Caco-2 (cell line): ENCODE measurements around the gene KCNG4. TPM values are rescaled to one million over a fixed set of nuclear protein-coding genes. Genes with fewer than 3 reads are reported as not detected.
"Not testable (repeated sequence)": the region's sequence is repeated elsewhere in the genome, so short reads cannot be mapped to it uniquely, and the experiment has no call there.

ENCODE experiments used
- BruUV-seq: library from RNA; stranded (reverse); fragments of 400-500 nt; replicated peaks from 2 replicates; lab custom pipeline; 2021; lab: Mats Ljungman, UMichigan
- CTCF ChIA-PET: fragments of 300-600 bp; sonication (Branson Sonifier 250); formaldehyde crosslinking; loops from one replicate; lab custom pipeline; 2022; ENCODE audit warnings: antibody characterized with exemption; lab: Charles Lee
- POLR2A ChIA-PET: fragments of 300-600 bp; sonication (Branson Sonifier 250); formaldehyde crosslinking; loops from one replicate; lab custom pipeline; 2022; ENCODE audit warnings: antibody characterized with exemption; lab: Charles Lee
- DNase-seq, 2 experiments: peaks; one replicate each; pipeline versions ENCODE4 v3.0.0 to v3.0.0-alpha.2; 2020 to 2022
- H3K27me3 ChIP-seq: replicated peaks from 2 replicates; pipeline ENCODE4 v1.6.0; 2011; ENCODE audit warnings: low read length; ENCODE audit not compliant: control insufficient read depth, insufficient read depth
- H3K36me3 ChIP-seq: 2 replicates; pipeline ENCODE4 v1.5.1; 2011; ENCODE audit warnings: low read length; ENCODE audit not compliant: control insufficient read depth, insufficient read depth
- H3K4me1 ChIP-seq: fragments of 250-450 bp; sonication (Bioruptor Pico); 2 replicates; pipeline ENCODE4 v1.5.1; 2020; ENCODE audit warnings: mild to moderate bottlenecking
- H3K4me3 ChIP-seq: 2 replicates; pipeline ENCODE4 v1.5.1; 2011; ENCODE audit warnings: low read depth, mild to moderate bottlenecking, control low read depth, low read length
- H3K9me3 ChIP-seq: fragments of 250-450 bp; sonication (Bioruptor Pico); 2 replicates; pipeline ENCODE4 v1.5.1; 2020; ENCODE audit warnings: mild to moderate bottlenecking, moderate library complexity
- H3K27ac Mint-ChIP-seq: one replicate; pipeline ENCODE4 v1.8.0; 2022; ENCODE audit warnings: mixed read lengths; ENCODE audit not compliant: unreplicated experiment
- H3K27me3 Mint-ChIP-seq: one replicate; pipeline ENCODE4 v1.8.0; 2022; ENCODE audit warnings: mixed read lengths; ENCODE audit not compliant: insufficient read depth, unreplicated experiment
- H3K36me3 Mint-ChIP-seq: one replicate; pipeline ENCODE4 v1.8.0; 2022; ENCODE audit warnings: mild to moderate bottlenecking, mixed read lengths; ENCODE audit not compliant: insufficient read depth, unreplicated experiment
- H3K4me1 Mint-ChIP-seq: one replicate; pipeline ENCODE4 v1.8.0; 2022; ENCODE audit warnings: low read depth, mixed read lengths; ENCODE audit not compliant: unreplicated experiment
- H3K4me3 Mint-ChIP-seq: one replicate; pipeline ENCODE4 v1.8.0; 2022; ENCODE audit warnings: mild to moderate bottlenecking, moderate library complexity, mixed read lengths; ENCODE audit not compliant: unreplicated experiment
- H3K9me3 Mint-ChIP-seq: one replicate; pipeline ENCODE4 v1.8.0; 2022; ENCODE audit warnings: mixed read lengths; ENCODE audit not compliant: unreplicated experiment
- intact Hi-C: fragments of 100-400 bp; cut with micrococcal nuclease; formaldehyde crosslinking; loops from one replicate; pipeline ENCODE4 v1.10.0; 2022; ENCODE audit not compliant: unreplicated experiment
- total RNA-seq: library from RNA; stranded (reverse); gene quantifications from 2 replicates; pipeline ENCODE4 v1.2.3, GENCODE V29; 2022
- TF ChIP-seq, protein P1 (sequence below), 2 experiments: fragments of 200-600 bp in 1 of 2; IDR thresholded peaks; 1 replicate in 1 of 2; 2 replicates in 1 of 2; pipeline versions ENCODE4 v1.5.1 to v1.8.0; 2011 to 2022; ENCODE audit warnings: antibody characterized with exemption in 1 of 2, control low read depth in 1 of 2, inconsistent platforms in 1 of 2, low read depth in 1 of 2, low read length in 1 of 2, mild to moderate bottlenecking in 1 of 2, moderate library complexity in 1 of 2; ENCODE audit not compliant: insufficient read depth in 1 of 2, severe bottlenecking in 1 of 2, unreplicated experiment in 1 of 2

Gene KCNG4
- total RNA-seq, 1 experiment from 2014 or later = not detected

DNA sequence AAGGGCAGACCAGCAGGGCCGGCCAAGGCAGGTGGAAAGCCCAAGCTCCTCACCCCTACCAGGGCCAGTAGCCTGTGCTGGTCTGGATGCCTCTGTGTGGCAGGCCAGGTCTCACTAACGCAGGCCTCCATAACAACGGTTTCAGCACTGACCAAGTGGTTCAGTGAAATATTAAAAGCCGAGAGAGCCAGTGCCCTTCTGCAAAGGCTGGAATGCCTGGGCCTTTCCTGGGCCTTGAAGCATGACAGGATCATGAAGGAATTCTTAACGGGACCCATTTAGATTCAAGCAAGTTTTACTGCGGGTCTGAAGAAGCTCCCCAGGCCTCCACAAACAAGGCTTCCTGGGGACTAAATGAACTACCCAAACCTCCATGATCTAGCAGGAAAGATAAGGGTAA lies 32.6 kb downstream of the KCNG4 start:
- no peaks in the 10 kb centered on the region for H3K4me1 Mint-ChIP-seq
- intact Hi-C loops = no loop called here
- no peaks in the 10 kb centered on the region for H3K4me1 ChIP-seq
- no peaks in the 10 kb centered on the region for H3K36me3 Mint-ChIP-seq
- no peaks in the 10 kb centered on the region for H3K27me3 Mint-ChIP-seq
- H3K9me3 ChIP-seq = peaks cover 7% of the 10 kb centered on the region; the same call in 1 of the 2 replicates
- DNase-seq = no peak
- H3K9me3 Mint-ChIP-seq = no peaks in the 10 kb centered on the region
- no peak overlapping the region for H3K4me3 Mint-ChIP-seq
- no peaks in the 10 kb centered on the region for H3K27me3 ChIP-seq
- CTCF ChIA-PET = interaction anchor here (0.7 to 1.7 kb wide), 2 partner anchors 20 to 39 kb away, joined by 3 to 5 read pairs; partner anchors contain the start of gene TAF1C
- POLR2A ChIA-PET = no interaction called here
- no peak overlapping the region for H3K27ac Mint-ChIP-seq
- TF ChIP-seq, protein P1, sequence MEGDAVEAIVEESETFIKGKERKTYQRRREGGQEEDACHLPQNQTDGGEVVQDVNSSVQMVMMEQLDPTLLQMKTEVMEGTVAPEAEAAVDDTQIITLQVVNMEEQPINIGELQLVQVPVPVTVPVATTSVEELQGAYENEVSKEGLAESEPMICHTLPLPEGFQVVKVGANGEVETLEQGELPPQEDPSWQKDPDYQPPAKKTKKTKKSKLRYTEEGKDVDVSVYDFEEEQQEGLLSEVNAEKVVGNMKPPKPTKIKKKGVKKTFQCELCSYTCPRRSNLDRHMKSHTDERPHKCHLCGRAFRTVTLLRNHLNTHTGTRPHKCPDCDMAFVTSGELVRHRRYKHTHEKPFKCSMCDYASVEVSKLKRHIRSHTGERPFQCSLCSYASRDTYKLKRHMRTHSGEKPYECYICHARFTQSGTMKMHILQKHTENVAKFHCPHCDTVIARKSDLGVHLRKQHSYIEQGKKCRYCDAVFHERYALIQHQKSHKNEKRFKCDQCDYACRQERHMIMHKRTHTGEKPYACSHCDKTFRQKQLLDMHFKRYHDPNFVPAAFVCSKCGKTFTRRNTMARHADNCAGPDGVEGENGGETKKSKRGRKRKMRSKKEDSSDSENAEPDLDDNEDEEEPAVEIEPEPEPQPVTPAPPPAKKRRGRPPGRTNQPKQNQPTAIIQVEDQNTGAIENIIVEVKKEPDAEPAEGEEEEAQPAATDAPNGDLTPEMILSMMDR (IDR thresholded peaks at IDR 0.05; ENCODE audit: insufficient read depth in 1 of 2, low read depth in 1 of 2, low read length in 1 of 2, severe bottlenecking in 1 of 2, unreplicated experiment in 1 of 2) = no peak
- BruUV-seq = no TSS peak
- H3K36me3 ChIP-seq = no peaks in the 10 kb centered on the region
- H3K4me3 ChIP-seq = no peak overlapping the region

DNA sequence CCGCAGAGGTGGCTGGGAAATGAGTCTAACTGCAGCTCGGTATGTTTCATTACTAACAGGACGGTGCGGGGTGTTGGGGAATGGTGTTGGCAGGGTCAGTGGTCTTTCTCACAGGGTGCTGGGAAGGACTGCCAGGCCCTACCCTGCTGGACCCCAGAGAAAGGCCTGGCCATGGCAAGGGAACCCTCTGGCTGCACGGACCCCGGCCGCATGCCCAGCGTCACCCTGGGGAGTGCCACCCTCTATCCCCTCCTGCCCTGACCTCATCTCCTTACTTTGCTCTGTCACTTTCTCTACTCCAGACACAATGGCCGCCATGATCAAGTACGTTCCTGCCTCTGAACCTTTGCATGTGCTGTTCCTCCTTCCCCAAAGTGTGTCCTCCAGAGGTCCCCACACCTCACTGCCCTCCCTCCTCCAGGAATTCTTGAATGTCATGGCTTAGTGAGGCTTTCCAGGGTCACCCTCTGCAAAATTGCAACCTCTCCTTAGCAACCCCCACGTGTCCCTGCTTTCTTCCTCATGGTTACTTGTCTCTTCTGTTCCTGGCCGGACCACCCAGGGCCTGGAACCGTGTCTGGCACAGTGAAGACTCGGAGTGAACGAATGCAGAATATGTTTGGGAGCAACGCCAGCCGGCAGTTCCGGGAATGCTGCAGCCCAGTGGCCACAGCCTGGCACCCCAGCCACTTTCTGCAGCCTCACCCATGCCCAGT lies 33.7 kb downstream of the KCNG4 start:
- intact Hi-C loops = no loop called here
- POLR2A ChIA-PET = no interaction called here
- Mint-ChIP-seq H3K4me1 (no peaks in the 10 kb centered on the region), H3K9me3 (no peaks in the 10 kb centered on the region), H3K36me3 (no peaks in the 10 kb centered on the region), H3K27ac (no peak overlapping the region), H3K4me3 (no peak overlapping the region), H3K27me3 (no peaks in the 10 kb centered on the region)
- no TSS peak for BruUV-seq
- H3K9me3 ChIP-seq = peaks cover 7% of the 10 kb centered on the region; the same call in 1 of the 2 replicates
- no peaks in the 10 kb centered on the region for H3K36me3 ChIP-seq
- H3K4me1 ChIP-seq = no peaks in the 10 kb centered on the region
- TF ChIP-seq, protein P1 (IDR thresholded peaks at IDR 0.05; ENCODE audit: insufficient read depth in 1 of 2, low read depth in 1 of 2, low read length in 1 of 2, severe bottlenecking in 1 of 2, unreplicated experiment in 1 of 2) = no peak
- CTCF ChIA-PET = no interaction called here
- no peaks in the 10 kb centered on the region for H3K27me3 ChIP-seq
- DNase-seq = no peak
- H3K4me3 ChIP-seq = no peak overlapping the region

DNA sequence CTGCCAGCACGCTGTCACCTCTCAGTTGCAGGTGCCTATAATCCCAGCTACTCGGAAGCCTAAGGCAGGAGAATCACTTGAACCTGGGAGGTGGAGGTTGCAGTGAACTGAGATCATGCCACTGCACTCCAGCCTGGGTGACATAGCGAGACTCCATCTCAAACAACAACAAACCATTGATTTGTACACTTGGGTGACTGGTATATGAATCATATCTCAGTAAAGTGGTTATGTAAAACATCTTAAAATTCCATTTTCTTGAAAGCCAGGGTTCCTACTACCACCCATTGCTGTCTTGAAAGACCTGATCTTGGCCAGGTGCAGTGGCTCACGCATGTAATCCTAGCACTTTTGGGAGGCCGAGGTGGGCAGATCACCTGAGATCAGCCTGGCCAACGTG lies 34.7 kb downstream of the KCNG4 start:
- H3K4me3 ChIP-seq, POLR2A ChIA-PET, H3K27ac Mint-ChIP-seq, H3K9me3 Mint-ChIP-seq, BruUV-seq, H3K4me1 Mint-ChIP-seq, H3K36me3 Mint-ChIP-seq, H3K36me3 ChIP-seq, H3K4me1 ChIP-seq, H3K9me3 ChIP-seq, H3K27me3 ChIP-seq, CTCF ChIA-PET, H3K27me3 Mint-ChIP-seq, intact Hi-C loops, H3K4me3 Mint-ChIP-seq, DNase-seq: not testable (repeated sequence)

DNA sequence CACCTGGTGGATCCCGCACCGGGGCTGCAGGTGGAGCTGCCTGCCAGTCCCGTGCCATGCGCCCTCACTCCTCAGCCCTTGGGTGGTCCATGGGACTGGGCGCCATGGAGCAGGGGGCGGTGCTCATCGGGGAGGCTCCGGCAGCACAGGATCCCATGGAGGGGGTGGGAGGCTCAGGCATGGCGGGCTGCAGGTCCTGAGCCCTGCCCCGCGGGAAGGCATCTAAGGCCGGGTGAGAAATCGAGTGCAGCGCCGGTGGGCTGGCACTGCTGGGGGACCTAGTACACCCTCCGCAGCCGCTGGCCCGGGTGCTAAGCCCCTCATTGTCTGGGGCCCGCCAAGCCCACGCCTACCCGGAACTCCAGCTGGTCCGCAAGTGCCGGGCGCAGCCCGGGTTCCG lies 35.3 kb downstream of the KCNG4 start:
- intact Hi-C loops, H3K4me1 ChIP-seq, H3K27me3 Mint-ChIP-seq, POLR2A ChIA-PET, H3K4me3 ChIP-seq, H3K27me3 ChIP-seq, H3K27ac Mint-ChIP-seq, H3K9me3 Mint-ChIP-seq, H3K4me3 Mint-ChIP-seq, H3K9me3 ChIP-seq, H3K36me3 ChIP-seq, H3K4me1 Mint-ChIP-seq, DNase-seq, H3K36me3 Mint-ChIP-seq, BruUV-seq: not testable (repeated sequence)
- CTCF ChIA-PET = interaction anchor here (2.0 kb wide), 1 partner anchor 18 kb away, joined by 9 read pairs; the partner anchor contains the start of gene TAF1C
